Colonic mucosa (tissue), 4 donors: ENCODE results near the gene PRR5L. TPM values are rescaled to one million over a fixed set of nuclear protein-coding genes. Genes with fewer than 3 reads are reported as not detected.

Source experiments
- DNase-seq: peaks from one replicate; pipeline ENCODE4 v3.0.0-alpha.2; 2020
- H3K27ac ChIP-seq: fragments of 200-600 bp; one replicate; pipeline ENCODE4 v1.8.0; 2021
- H3K27me3 ChIP-seq: fragments of 200-600 bp; one replicate; pipeline ENCODE4 v1.8.0; 2021
- H3K36me3 ChIP-seq: fragments of 200-600 bp; one replicate; pipeline ENCODE4 v1.8.0; 2021
- H3K4me1 ChIP-seq: fragments of 200-600 bp; one replicate; pipeline ENCODE4 v1.8.0; 2021; ENCODE audit warnings: mild to moderate bottlenecking
- H3K4me3 ChIP-seq: fragments of 200-600 bp; one replicate; pipeline ENCODE4 v1.8.0; 2021
- H3K9ac ChIP-seq, 2 donors: one replicate each; pipeline ENCODE4 v1.7.0; 2013; ENCODE audit warnings: control low read depth in 2 of 2, low read depth in 2 of 2, low read length in 2 of 2
- H3K9me3 ChIP-seq: fragments of 200-600 bp; one replicate; pipeline ENCODE4 v1.8.0; 2021
- CTCF ChIP-seq: fragments of 200-600 bp; IDR thresholded peaks from one replicate; pipeline ENCODE4 v1.8.0; 2022; ENCODE audit warnings: antibody characterized with exemption, mild to moderate bottlenecking
- intact Hi-C: fragments of 100-400 bp; cut with DNase I; formaldehyde crosslinking; loops from one replicate; pipeline ENCODE4 v1.14.1; 2022
- total RNA-seq, 2 donors: library from RNA; stranded (reverse); fragmentation: NEBNext Ultra II Directional in 1 of 2; extraction: Animal tissue kit (Norgen Biotek cat#: 25700) in 1 of 2; gene quantifications; one replicate each; pipeline ENCODE4 v1.2.1, GENCODE V29; 2021
- donor health status: healthy.
- donor health status: DM: no; HTN: no; CAD: no.
- donor health status: DM: no; HTN: no; CAD: no.

The PRR5L gene
- total RNA-seq, 2 donors from 2014 or later = 80.9 to 169 TPM

- H3K4me1 ChIP-seq = no peaks in the 10 kb centered on the region
- H3K9me3 ChIP-seq = no peaks in the 10 kb centered on the region
- H3K36me3 ChIP-seq = no peaks in the 10 kb centered on the region
- no peak for DNase-seq
- no peaks in the 10 kb centered on the region for H3K27me3 ChIP-seq
- H3K27ac ChIP-seq = no peak overlapping the region
- H3K9ac ChIP-seq = no peak overlapping the region
- no peak overlapping the region for H3K4me3 ChIP-seq
- intact Hi-C loops = no loop called here
- TF ChIP-seq CTCF = no peak
Observed at GRCh38 chr11:36463781-36464180, 167.7 kb downstream of the PRR5L start.

- TF ChIP-seq CTCF = no peak
- Histone ChIP-seq H3K36me3 (no peaks in the 10 kb centered on the region), H3K27ac (no peak overlapping the region), H3K9me3 (no peaks in the 10 kb centered on the region), H3K4me1 (no peaks in the 10 kb centered on the region), H3K27me3 (no peaks in the 10 kb centered on the region), H3K4me3 (no peak overlapping the region), H3K9ac (no peak overlapping the region)
- intact Hi-C loops = no loop called here
- DNase-seq = no peak
Observed at GRCh38 chr11:36464720-36465119, 168.6 kb downstream of the PRR5L start.

DNA sequence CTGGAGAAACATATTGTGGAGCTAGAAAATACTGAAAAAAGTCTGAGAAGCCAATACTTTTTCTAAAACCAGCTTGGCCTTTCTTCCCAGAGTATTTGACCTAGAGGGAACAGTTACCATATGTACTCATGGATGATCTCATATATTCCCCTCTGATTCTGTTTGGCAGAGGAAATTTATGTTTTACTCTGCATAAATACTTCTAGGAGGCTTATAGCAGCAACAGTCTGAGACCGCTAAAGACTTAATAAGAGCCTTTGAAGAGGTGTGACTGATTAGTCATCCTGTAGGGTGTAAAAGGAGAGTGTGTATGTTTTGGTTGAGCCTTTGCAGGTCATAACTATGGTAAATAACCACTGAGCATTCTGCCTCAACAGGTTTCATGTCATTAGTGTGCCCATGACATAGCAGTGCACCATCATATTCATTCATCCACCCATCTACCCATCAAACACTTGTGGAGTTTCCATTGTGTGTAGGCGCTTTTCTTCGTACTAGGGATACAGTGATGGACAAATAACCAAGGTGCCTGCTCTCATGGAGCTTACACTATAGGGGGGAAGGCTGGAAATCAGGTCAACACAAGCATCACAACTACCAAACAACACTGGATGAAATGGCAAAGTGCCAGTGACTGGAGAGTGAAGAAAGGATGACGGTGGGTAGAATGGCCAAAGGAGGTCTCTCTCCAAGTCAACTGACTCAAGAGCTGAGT is 169.5 kb downstream of the PRR5L start:
- no peak overlapping the region for H3K4me3 ChIP-seq
- intact Hi-C loops = no loop called here
- no peaks in the 10 kb centered on the region for H3K36me3 ChIP-seq
- no peak overlapping the region for H3K9ac ChIP-seq
- no peaks in the 10 kb centered on the region for H3K9me3 ChIP-seq
- TF ChIP-seq CTCF = no peak
- no peak for DNase-seq
- H3K27me3 ChIP-seq = no peaks in the 10 kb centered on the region
- no peak overlapping the region for H3K27ac ChIP-seq
- no peaks in the 10 kb centered on the region for H3K4me1 ChIP-seq

DNA sequence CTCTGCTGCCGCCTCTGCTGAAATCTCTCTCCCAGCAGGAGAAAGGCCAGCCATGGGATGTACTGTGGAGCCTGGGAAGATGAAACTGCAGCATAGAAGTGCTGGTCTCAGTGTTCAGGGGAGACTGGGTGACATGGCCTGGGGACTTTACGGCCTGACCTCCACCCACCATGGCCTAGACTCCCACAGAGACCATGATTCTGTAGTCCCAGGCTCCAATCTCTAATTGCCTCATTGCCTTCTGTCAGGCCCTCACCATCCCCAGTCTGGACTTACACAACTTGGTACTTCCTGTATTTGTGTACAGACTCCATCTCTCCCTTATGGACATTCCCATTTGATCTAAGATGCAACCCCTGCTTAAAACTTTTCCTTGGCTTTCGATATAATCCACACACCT is 170.9 kb downstream of the PRR5L start:
- Histone ChIP-seq H3K9me3 (no peaks in the 10 kb centered on the region), H3K4me3 (no peak overlapping the region), H3K4me1 (no peaks in the 10 kb centered on the region), H3K36me3 (no peaks in the 10 kb centered on the region), H3K27me3 (no peaks in the 10 kb centered on the region), H3K9ac (no peak overlapping the region), H3K27ac (no peak overlapping the region)
- intact Hi-C loops = no loop called here
- DNase-seq = no peak
- TF ChIP-seq CTCF = no peak

- TF ChIP-seq CTCF = no peak
Observed at GRCh38 chr11:36467916-36468315, 171.8 kb downstream of the PRR5L start.

More at GRCh38 chr11:36467916-36468315, 171.8 kb downstream of the PRR5L start:
- intact Hi-C loops = no loop called here
- no peak overlapping the region for H3K4me3 ChIP-seq
- no peaks in the 10 kb centered on the region for H3K9me3 ChIP-seq
- no peak for DNase-seq
- no peak overlapping the region for H3K27ac ChIP-seq
- H3K36me3 ChIP-seq = no peaks in the 10 kb centered on the region
- H3K4me1 ChIP-seq = no peaks in the 10 kb centered on the region
- no peak overlapping the region for H3K9ac ChIP-seq
- no peaks in the 10 kb centered on the region for H3K27me3 ChIP-seq
